ENCODE results near the gene ZNF526.

Gene ZNF526

GRCh38 chr19:42196011-42197001 lies 23.8 kb upstream of the ZNF526 start:
- DNase-seq: no peak

GRCh38 chr19:42197375-42197817 lies 22.7 kb upstream of the ZNF526 start:
- DNase-seq: no peak

GRCh38 chr19:42198676-42199439 lies 21.3 kb upstream of the ZNF526 start:
- DNase-seq: peak; percentile 65 to 92 (median 71)

- peak in 4 of 5 donors; percentile 30 to 93 (median 42) for DNase-seq
These were observed 20.5 kb upstream of the ZNF526 start for GRCh38 chr19:42199440-42200115.

GRCh38 chr19:42200116-42200715 lies 19.9 kb upstream of the ZNF526 start:
- DNase-seq: no peak

GRCh38 chr19:42201489-42202289 lies 18.4 kb upstream of the ZNF526 start:
- peak in 3 of 5 donors; percentile 30 to 77 (median 31) for DNase-seq

- DNase-seq: no peak
These were observed 17.7 kb upstream of the ZNF526 start for GRCh38 chr19:42202290-42202880.

- no peak for DNase-seq
These were observed 16.4 kb upstream of the ZNF526 start for GRCh38 chr19:42203700-42204099.

- no peak for DNase-seq
These were observed 15.4 kb upstream of the ZNF526 start for GRCh38 chr19:42204664-42205063.

GRCh38 chr19:42206871-42207755 lies 13.0 kb upstream of the ZNF526 start:
- no peak for DNase-seq

GRCh38 chr19:42207767-42208271 lies 12.3 kb upstream of the ZNF526 start:
- DNase-seq: no peak

- no peak for DNase-seq
These were observed 11.5 kb upstream of the ZNF526 start for GRCh38 chr19:42208612-42209011.

GRCh38 chr19:42212886-42213285 lies 7.2 kb upstream of the ZNF526 start:
- no peak for DNase-seq

GRCh38 chr19:42214810-42215485 lies 5.2 kb upstream of the ZNF526 start:
- no peak for DNase-seq

GRCh38 chr19:42216653-42217519 lies 3.2 kb upstream of the ZNF526 start:
- peak in 2 of 5 donors; percentile 27 to 40 for DNase-seq

- DNase-seq: peak; percentile 99
These were observed 2.3 kb upstream of the ZNF526 start, which contains the start of gene DEDD2 for GRCh38 chr19:42217520-42218437. DEDD2 (minus strand) TSS chr19:42217677; CDS start chr19:42217007, 670 bp downstream.

GRCh38 chr19:42220751-42221097 lies 612 bp downstream of the ZNF526 start:
- no peak for DNase-seq
